Measurements from ENCODE around the gene TULP1. TPM values are rescaled to one million over a fixed set of nuclear protein-coding genes. Genes with fewer than 3 reads are reported as not detected.

TULP1 gene
- total RNA-seq, 1 experiment from 2014 or later, result not detected

GRCh38 chr6:35481226-35481625 lies 31.5 kb downstream of the TULP1 start:
- Histone ChIP-seq H3K18ac (ENCODE audit: insufficient read length, low read depth, low read length) (no peak overlapping the region), H2AK5ac (ENCODE audit: insufficient read length, low read length) (no peak overlapping the region), H2BK15ac (ENCODE audit: low read depth, low read length) (no peak overlapping the region), H4K20me1 (ENCODE audit: control insufficient read depth, insufficient read depth, insufficient read length) (no peaks in the 10 kb centered on the region), H4K5ac (ENCODE audit: insufficient read length, low read depth, low read length) (no peak overlapping the region), H3K9me3 (ENCODE audit: control insufficient read depth, low read depth, low read length) (no peaks in the 10 kb centered on the region), H2BK120ac (ENCODE audit: low read depth, low read length, poor library complexity, severe bottlenecking) (no peak overlapping the region), H4K91ac (ENCODE audit: insufficient read length, low read depth, low read length) (no peak overlapping the region), H3K27ac (ENCODE audit: insufficient read length, low read depth, low read length) (no peak overlapping the region), H3K4ac (ENCODE audit: low read depth, low read length) (no peak overlapping the region), H2BK20ac (ENCODE audit: low read depth, low read length, poor library complexity, severe bottlenecking) (no peak overlapping the region), H3K79me1 (ENCODE audit: insufficient read depth, low read depth, low read length, poor library complexity, severe bottlenecking) (no peaks in the 10 kb centered on the region), H3T11ph (ENCODE audit: low read length) (no peak overlapping the region), H2BK12ac (ENCODE audit: insufficient read length, low read depth, low read length) (no peak overlapping the region), H3K14ac (ENCODE audit: insufficient read depth, low read length) (no peak overlapping the region), H3K56ac (ENCODE audit: insufficient read length, low read depth, low read length) (no peak overlapping the region), H3K23me2 (ENCODE audit: insufficient read length, low read depth, low read length, poor library complexity, severe bottlenecking) (peaks cover 8% of the 10 kb centered on the region), H3K4me1 (ENCODE audit: insufficient read depth, low read length) (peaks cover 7% of the 10 kb centered on the region; the same call in 1 of the 2 replicates), H3K79me2 (ENCODE audit: insufficient read depth, low read length) (no peaks in the 10 kb centered on the region), H2AFZ (ENCODE audit: low read length) (no peak overlapping the region), H2BK5ac (ENCODE audit: insufficient read length, low read length) (no peak overlapping the region), H3K27me3 (ENCODE audit: insufficient read depth, low read length) (no peaks in the 10 kb centered on the region), H3K23ac (ENCODE audit: insufficient read length, low read depth, low read length) (no peak overlapping the region), H3K4me2 (ENCODE audit: insufficient read depth, insufficient read length, low read length) (no peak overlapping the region), H3K9ac (ENCODE audit: extremely low read depth, insufficient read length, low read length) (no peak overlapping the region), H4K8ac (replicated peaks; ENCODE audit: insufficient read length, low read depth, low read length) (no peak overlapping the region)
- Mint-ChIP-seq H3K27ac (peak overlapping the region in 2 of 3 experiments; percentile 49 to 52; a peak in 3 of 7 replicates), H3K36me3 (ENCODE audit: insufficient read depth in 1 of 3, low read depth in 3 of 3) (peaks cover 8 to 56% (median 32%) of the 10 kb centered on the region in 3 experiments), H3K4me1 (peaks cover 15 to 25% of the 10 kb centered on the region in 2 experiments), H3K9me3 (no peaks in the 10 kb centered on the region), H3K4me3 (no peak overlapping the region; a peak in 1 of 5 replicates), H3K27me3 (ENCODE audit: low read depth) (no peaks in the 10 kb centered on the region; the same call in none of the 2 replicates)
- no CpG with 5 or more reads among the region's 8 CpGs for WGBS (ENCODE audit: extremely low coverage, insufficient read length, low lambda C conversion rate)
- DNase-seq, result no peak
- TF ChIP-seq CTCF (conservative IDR thresholded peaks at IDR 0.05), result no peak
